Stimulated activated CD4-positive, alpha-beta T cell treated with anti-CD3 and anti-CD28 coated beads, Interleukin-12 subunit alpha, Interleukin-12 subunit beta, amount 100 ng/mL, for 48 hours (primary cell): ENCODE results near the gene PCSK7.

Source experiments
- DNase-seq, 3 donors: peaks; one replicate each; pipeline ENCODE4 v3.0.0-alpha.2; 2020; ENCODE audit warnings: low read depth in 2 of 3, low spot score in 1 of 3

PCSK7 gene

GRCh38 chr11:117160826-117161225 is 71.0 kb downstream of the PCSK7 start:
- DNase-seq: no peak

GRCh38 chr11:117159892-117160291 is 72.0 kb downstream of the PCSK7 start:
- DNase-seq: no peak

GRCh38 chr11:117157507-117157906 is 74.4 kb downstream of the PCSK7 start:
- DNase-seq: no peak

DNA sequence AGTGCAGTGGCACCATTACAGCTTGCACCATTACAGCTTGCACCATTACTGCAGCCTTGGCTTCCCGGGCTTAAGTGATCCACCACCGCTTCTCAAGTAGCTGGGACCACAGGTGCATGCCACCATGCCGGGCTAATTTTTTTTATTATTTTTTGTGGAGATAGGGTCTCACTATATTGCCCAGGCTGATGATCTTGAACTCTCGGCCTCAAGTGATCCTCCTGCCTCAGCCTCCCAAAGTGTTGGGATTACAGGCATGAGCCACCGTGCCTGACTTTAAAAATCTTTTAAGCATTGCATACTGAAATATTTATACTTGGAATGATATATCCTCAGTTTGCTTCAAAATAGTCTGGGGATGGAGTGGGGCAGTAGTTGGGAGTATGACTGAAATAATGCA is 77.4 kb downstream of the PCSK7 start:
- no peak for DNase-seq
